ENCODE measurements around the gene TP63. TPM values are rescaled to one million over a fixed set of nuclear protein-coding genes. Genes with fewer than 3 reads are reported as not detected.
"Not testable (repeated sequence)": the region's sequence is repeated elsewhere in the genome, so short reads cannot be mapped to it uniquely, and the experiment has no call there.

TP63 gene
- total RNA-seq, 1 experiment from 2014 or later, result 41.9 TPM

- Mint-ChIP-seq H3K4me3 (ENCODE audit: unreplicated experiment) (no peak overlapping the region), H3K27me3 (ENCODE audit: insufficient read depth, unreplicated experiment) (no peaks in the 10 kb centered on the region), H3K4me1 (ENCODE audit: insufficient read depth, unreplicated experiment) (no peaks in the 10 kb centered on the region), H3K27ac (ENCODE audit: low read depth, unreplicated experiment) (no peak overlapping the region), H3K36me3 (ENCODE audit: insufficient read depth, unreplicated experiment) (no peaks in the 10 kb centered on the region), H3K9me3 (ENCODE audit: unreplicated experiment) (no peaks in the 10 kb centered on the region)
- TF ChIP-seq, protein P1, sequence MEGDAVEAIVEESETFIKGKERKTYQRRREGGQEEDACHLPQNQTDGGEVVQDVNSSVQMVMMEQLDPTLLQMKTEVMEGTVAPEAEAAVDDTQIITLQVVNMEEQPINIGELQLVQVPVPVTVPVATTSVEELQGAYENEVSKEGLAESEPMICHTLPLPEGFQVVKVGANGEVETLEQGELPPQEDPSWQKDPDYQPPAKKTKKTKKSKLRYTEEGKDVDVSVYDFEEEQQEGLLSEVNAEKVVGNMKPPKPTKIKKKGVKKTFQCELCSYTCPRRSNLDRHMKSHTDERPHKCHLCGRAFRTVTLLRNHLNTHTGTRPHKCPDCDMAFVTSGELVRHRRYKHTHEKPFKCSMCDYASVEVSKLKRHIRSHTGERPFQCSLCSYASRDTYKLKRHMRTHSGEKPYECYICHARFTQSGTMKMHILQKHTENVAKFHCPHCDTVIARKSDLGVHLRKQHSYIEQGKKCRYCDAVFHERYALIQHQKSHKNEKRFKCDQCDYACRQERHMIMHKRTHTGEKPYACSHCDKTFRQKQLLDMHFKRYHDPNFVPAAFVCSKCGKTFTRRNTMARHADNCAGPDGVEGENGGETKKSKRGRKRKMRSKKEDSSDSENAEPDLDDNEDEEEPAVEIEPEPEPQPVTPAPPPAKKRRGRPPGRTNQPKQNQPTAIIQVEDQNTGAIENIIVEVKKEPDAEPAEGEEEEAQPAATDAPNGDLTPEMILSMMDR (IDR thresholded peaks at IDR 0.05; ENCODE audit: unreplicated experiment), result no peak
- DNase-seq (ENCODE audit: unreplicated experiment), result no peak
- intact Hi-C loops (cut with micrococcal nuclease), result no loop called here
- BruUV-seq (replicated peaks), result no TSS peak
- CTCF ChIA-PET, result interaction anchor here (0.6 to 1.2 kb wide), 4 partner anchors 20 to 359 kb away, joined by 3 to 4 read pairs (median 3); no protein-coding TSS in a partner anchor
- POLR2A ChIA-PET, result interaction anchor here (0.6 to 1.8 kb wide), 4 partner anchors 10 to 572 kb away, joined by 3 to 4 read pairs (median 3); no protein-coding TSS in a partner anchor
Observed at GRCh38 chr3:189598530-189599225, 32.5 kb upstream of the TP63 start.

DNA sequence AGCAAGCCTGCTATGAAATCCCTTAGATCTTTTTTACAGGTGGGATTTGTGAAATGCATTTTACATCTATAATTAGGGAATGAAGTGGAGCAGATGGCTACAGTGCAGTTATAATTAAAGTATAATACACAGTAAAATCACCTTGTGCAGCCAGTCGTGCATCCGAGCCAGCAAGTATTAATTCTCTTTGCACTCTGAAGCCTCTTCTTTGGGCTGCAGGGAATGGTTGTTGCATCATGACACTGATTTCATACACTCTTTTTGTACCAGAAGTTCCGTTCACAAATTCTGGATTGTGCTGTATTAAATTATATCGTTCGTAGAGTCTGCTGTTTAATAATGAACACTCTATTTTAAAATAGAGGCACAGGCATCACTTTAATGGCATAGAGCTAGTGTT lies 28.7 kb upstream of the TP63 start:
- intact Hi-C loops (cut with micrococcal nuclease), result no loop called here
- DNase-seq (ENCODE audit: unreplicated experiment), result no peak
- POLR2A ChIA-PET, result interaction anchor here (0.6 to 1.5 kb wide), 2 partner anchors 10 to 178 kb away, joined by 3 to 5 read pairs; no protein-coding TSS in a partner anchor
- CTCF ChIA-PET, result no interaction called here
- TF ChIP-seq, protein P1 (IDR thresholded peaks at IDR 0.05; ENCODE audit: unreplicated experiment), result no peak
- no peaks in the 10 kb centered on the region for H3K4me1 Mint-ChIP-seq (ENCODE audit: insufficient read depth, unreplicated experiment)
- H3K27ac Mint-ChIP-seq (ENCODE audit: low read depth, unreplicated experiment), result no peak overlapping the region
- H3K4me3 Mint-ChIP-seq (ENCODE audit: unreplicated experiment), result no peak overlapping the region
- no peaks in the 10 kb centered on the region for H3K36me3 Mint-ChIP-seq (ENCODE audit: insufficient read depth, unreplicated experiment)
- H3K9me3 Mint-ChIP-seq (ENCODE audit: unreplicated experiment), result no peaks in the 10 kb centered on the region
- no TSS peak for BruUV-seq (replicated peaks)
- no peaks in the 10 kb centered on the region for H3K27me3 Mint-ChIP-seq (ENCODE audit: insufficient read depth, unreplicated experiment)

GRCh38 chr3:189605717-189606116 lies 25.5 kb upstream of the TP63 start:
- DNase-seq (ENCODE audit: unreplicated experiment), result no peak
- Mint-ChIP-seq H3K36me3 (ENCODE audit: insufficient read depth, unreplicated experiment) (no peaks in the 10 kb centered on the region), H3K9me3 (ENCODE audit: unreplicated experiment) (peaks cover 7% of the 10 kb centered on the region), H3K27ac (ENCODE audit: low read depth, unreplicated experiment) (no peak overlapping the region), H3K4me1 (ENCODE audit: insufficient read depth, unreplicated experiment) (no peaks in the 10 kb centered on the region), H3K4me3 (ENCODE audit: unreplicated experiment) (no peak overlapping the region), H3K27me3 (ENCODE audit: insufficient read depth, unreplicated experiment) (no peaks in the 10 kb centered on the region)
- no TSS peak for BruUV-seq (replicated peaks)
- intact Hi-C loops (cut with micrococcal nuclease), result no loop called here
- TF ChIP-seq, protein P1 (IDR thresholded peaks at IDR 0.05; ENCODE audit: unreplicated experiment), result no peak
- POLR2A ChIA-PET, result interaction anchor here (0.8 to 1.3 kb wide), 2 partner anchors 13 to 20 kb away, joined by 3 read pairs; no protein-coding TSS in a partner anchor
- CTCF ChIA-PET, result interaction anchor here (0.6 to 1.2 kb wide), 3 partner anchors 194 to 569 kb away, joined by 3 read pairs; no protein-coding TSS in a partner anchor

- Mint-ChIP-seq H3K4me1 (ENCODE audit: insufficient read depth, unreplicated experiment) (no peaks in the 10 kb centered on the region), H3K9me3 (ENCODE audit: unreplicated experiment) (peaks cover 17% of the 10 kb centered on the region), H3K27me3 (ENCODE audit: insufficient read depth, unreplicated experiment) (no peaks in the 10 kb centered on the region), H3K4me3 (ENCODE audit: unreplicated experiment) (no peak overlapping the region), H3K36me3 (ENCODE audit: insufficient read depth, unreplicated experiment) (no peaks in the 10 kb centered on the region), H3K27ac (ENCODE audit: low read depth, unreplicated experiment) (no peak overlapping the region)
- TF ChIP-seq, protein P1 (IDR thresholded peaks at IDR 0.05; ENCODE audit: unreplicated experiment), result no peak
- ChIA-PET CTCF (no interaction called here), POLR2A (no interaction called here)
- no TSS peak for BruUV-seq (replicated peaks)
- intact Hi-C loops (cut with micrococcal nuclease), result no loop called here
- no peak for DNase-seq (ENCODE audit: unreplicated experiment)
Observed at GRCh38 chr3:189606774-189607173, 24.4 kb upstream of the TP63 start.

- BruUV-seq (replicated peaks); H3K4me1 Mint-ChIP-seq (ENCODE audit: insufficient read depth, unreplicated experiment); H3K4me3 Mint-ChIP-seq (ENCODE audit: unreplicated experiment); POLR2A ChIA-PET; H3K36me3 Mint-ChIP-seq (ENCODE audit: insufficient read depth, unreplicated experiment); DNase-seq (ENCODE audit: unreplicated experiment); H3K27ac Mint-ChIP-seq (ENCODE audit: low read depth, unreplicated experiment); CTCF ChIA-PET; intact Hi-C loops (cut with micrococcal nuclease); H3K27me3 Mint-ChIP-seq (ENCODE audit: insufficient read depth, unreplicated experiment): not testable (repeated sequence)
- peaks cover 27% of the 10 kb centered on the region for H3K9me3 Mint-ChIP-seq (ENCODE audit: unreplicated experiment)
Observed at GRCh38 chr3:189612641-189613040, 18.5 kb upstream of the TP63 start.
